Stimulated activated CD8-positive, alpha-beta memory T cell treated with anti-CD3 and anti-CD28 coated beads, Interleukin-4, amount 100 ng/mL, for 1 hour (primary cell): ENCODE measurements around the gene TIMP1.
"Not testable (repeated sequence)": the region's sequence is repeated elsewhere in the genome, so short reads cannot be mapped to it uniquely, and the experiment has no call there.

Experiments used
- DNase-seq, 2 donors: peaks; one replicate each; pipeline ENCODE4 v3.0.0-alpha.2; 2020; ENCODE audit warnings: low read depth in 2 of 2, low spot score in 1 of 2

Gene TIMP1

DNA sequence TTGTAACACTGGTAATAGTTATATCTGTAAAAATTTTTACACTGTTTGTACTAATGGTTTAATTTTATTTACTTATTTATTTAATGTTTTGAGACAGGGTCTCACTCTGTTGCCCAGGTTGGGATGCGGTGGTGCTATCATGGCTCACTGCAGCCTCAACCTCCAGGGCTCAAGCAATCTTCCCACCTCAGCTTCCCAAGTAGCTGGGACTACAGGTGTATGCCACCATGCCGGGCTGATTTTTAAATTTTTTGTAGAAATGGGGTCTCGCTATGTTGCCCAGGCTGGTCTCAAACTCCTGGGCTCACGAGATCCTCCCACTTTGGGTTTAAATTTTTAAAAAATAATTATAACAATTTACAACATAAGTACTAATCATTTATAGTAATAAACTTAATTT, 20.9 kb downstream of the TIMP1 start:
- not testable (repeated sequence) for DNase-seq

DNA sequence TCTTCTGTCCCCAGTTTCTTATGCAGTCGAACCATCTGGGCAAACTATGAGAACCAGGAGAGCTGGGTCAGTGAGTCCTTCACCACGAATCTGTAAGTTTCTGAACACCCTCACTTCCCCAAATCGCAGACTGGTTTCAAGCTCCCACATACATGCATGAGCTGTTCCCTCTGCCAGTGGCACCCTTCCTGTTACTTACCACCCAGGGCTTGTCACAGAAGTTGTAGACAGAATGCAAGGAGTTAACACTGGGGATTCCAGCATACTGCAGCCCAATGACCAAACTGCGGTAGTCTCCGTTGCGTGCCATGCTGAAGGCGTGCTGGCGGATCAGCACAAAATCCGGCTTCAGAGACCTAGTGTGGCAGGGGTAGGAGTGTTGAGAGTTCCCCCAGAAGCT, 22.8 kb downstream of the TIMP1 start:
- no peak for DNase-seq

DNA sequence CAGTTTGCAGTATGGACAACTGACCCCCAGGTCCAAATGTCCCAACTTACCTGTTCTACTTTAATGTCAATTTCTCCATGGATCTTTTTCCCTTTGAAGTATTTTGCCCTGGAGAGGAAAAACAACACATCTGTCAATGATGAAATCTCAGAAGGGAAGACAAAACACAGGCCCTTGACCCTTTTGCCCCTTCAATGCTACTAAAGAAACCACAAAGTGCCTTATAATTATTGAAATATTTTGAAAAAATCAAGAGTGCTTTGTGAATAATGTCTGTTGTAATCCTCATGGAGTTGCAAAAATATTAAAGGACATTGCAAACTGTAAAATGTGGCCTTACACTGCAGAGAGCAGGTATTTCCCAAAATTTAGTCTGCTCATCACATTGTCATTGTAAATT, 24.9 kb downstream of the TIMP1 start:
- no peak for DNase-seq

DNA sequence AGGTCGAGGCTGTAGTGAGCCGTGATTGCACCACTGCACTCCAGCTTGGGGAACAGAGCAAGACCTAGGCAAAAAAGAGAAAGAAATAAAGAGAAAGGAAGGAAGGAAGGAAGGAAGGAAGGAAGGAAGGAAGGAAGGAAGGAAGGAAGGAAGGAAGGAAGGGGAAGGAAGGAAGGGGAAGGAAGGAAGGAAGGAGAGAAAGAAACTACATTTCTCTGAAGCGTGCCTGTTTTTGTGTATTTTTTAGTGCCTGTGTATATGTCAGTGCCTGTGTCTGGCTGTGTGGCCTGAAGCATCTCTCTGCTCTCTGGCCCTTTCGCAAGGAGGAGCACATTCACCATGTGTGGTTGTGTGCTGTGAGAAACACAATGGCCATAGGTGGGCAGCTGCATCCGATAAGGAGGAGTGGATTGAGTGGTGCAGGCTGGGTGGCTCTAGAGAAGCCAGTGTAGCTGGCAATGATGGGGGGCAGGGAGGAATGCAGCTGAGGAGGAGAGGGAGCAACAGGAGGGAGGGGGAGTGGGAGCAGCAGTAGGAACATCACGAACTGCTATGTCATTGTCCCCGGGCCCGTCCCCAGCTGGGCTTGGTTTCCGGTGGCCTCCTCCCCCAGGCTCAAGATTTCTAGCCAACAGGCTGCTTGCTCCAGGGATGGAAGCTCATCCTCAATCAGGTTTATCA, 26.0 kb downstream of the TIMP1 start:
- DNase-seq = no peak

DNA sequence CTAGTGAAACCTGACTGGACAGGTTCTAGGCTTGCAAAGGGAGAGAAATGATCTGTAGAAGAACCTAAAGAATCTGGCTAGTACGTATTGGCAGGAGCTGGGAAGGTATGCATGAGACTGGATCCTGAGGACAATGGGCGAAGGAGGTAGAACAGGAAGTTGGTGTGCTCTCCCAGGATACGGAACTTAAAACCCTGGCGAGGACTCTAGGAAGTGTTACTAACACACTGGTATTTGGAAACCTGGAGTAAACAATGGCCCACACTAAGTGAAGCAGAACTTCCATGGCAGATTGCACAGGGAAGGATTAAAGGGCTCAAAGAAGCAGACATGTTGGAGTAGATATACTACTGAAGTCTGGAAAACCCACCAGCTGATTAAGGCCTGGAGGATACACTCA, 28.3 kb downstream of the TIMP1 start:
- DNase-seq = no peak

DNA sequence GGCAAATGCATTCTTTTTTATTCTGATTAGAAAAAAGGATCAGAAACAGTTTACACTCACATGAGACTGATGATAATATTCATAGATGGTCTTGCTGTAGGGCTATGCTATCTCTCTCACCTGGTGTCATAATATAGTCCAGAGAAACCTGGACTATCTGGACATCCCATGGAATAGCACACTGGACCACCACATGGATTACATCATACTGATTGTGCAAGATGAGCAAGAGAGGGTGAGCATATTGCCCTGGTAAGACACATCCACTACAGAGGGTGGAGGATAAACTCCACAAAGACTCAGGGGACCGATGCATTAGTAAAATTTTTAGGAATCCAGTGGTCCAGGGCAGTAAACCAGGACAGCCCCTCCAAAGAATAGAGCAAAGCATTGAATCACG, 29.3 kb downstream of the TIMP1 start:
- DNase-seq = no peak

DNA sequence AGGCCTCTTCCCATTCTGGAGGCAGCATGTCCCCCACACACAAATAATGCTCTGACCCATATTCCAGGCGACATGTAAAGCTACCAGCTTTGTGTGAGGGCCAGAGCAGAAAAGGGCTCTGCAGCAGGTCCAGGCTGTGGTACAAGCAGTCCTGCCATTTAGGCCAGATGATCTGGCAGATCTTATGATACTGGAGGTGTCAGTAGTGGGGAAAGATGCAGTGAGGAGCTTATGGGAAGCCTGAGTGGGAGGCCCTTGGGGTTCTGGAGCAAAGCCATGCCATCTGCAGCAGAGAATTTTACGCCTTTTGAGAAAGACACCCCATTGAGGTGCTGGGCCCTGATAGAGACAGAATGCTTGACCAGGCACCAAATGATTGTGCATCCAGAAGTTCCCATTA, 29.7 kb downstream of the TIMP1 start:
- DNase-seq = no peak

DNA sequence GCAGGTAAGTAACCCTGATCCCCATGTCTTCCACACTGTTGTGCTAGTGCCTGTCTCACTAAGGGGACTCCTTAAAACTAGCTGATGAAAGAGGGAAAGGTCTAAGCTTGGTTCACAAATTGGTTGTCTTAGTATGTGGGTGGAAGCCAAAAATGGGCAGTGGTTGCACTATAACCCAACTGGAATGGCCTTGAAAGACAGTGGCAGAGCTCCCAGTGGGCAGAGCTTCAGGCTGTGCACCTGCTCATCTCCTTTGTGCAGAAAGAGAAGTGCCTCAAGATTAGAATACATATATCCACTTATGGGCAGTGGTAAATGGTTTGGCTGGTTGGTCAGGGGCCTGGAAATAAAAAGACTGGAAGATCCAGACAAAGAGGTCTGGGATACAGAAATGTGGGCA, 30.2 kb downstream of the TIMP1 start:
- no peak for DNase-seq

DNA sequence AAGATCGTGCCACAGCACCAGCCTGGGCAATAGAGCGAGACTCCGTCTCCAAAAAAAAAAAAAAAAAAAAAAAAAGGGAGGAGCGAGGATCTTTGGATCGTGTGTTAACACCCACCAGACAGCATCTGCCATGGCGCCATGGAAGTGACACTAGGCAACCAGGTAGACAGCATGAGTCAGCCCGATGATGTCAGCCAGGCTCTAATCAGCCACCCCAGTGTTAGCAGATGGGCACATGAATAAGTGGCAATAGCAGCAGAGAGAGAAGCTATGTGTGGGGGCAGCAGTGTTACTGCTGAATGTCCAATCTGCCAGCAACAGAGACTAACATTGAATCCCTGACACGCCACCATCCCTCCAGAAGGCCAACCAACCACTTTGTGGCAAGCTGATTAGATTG, 30.8 kb downstream of the TIMP1 start:
- no peak for DNase-seq

DNA sequence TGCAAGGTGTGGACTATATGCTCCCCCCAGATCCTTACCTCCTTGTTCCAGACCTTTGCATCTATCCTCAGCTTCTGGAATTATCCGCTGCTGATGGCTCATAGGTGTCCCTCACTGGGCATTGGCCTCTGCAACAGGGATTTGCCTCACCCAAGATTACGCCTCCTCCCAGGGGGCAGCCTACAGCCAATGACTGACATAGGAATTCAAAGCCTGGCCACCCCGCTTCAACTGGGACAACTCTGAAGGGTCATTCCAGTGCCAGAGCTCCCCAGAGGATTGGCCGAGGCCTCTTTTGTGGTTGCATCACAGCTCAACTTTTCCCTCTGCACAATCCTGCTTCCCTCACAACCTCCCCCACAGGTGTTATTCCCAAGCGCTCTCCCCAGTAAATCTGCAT, 32.4 kb downstream of the TIMP1 start:
- no peak for DNase-seq

DNA sequence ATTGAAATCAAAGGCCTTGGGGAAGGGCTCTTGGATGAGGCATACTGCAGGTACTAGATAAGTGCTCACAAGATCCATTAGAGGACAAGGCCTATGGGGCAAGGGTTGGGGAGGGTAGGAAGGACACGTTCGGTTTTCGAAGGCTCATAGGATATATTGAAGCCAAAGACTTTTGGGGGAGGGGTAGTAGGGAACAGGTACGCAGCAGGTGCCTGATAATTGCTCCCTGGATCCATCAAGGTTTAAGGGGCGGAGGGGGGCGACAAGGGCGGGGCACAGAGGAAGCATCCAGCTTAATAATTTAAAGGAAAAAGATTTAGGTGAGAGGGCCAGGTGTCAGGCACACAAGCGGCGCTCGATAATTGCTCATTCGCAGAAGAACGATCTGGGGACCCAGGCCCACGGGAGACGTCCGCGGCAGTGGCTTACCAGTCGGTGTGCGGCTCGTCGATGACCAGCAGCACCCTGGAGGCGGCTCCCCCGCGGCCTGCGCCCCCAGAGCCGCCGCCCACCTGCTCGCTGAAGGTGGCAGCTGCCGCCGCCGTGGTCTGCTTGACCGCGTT, 36.8 kb downstream of the TIMP1 start:
- DNase-seq = no peak

DNA sequence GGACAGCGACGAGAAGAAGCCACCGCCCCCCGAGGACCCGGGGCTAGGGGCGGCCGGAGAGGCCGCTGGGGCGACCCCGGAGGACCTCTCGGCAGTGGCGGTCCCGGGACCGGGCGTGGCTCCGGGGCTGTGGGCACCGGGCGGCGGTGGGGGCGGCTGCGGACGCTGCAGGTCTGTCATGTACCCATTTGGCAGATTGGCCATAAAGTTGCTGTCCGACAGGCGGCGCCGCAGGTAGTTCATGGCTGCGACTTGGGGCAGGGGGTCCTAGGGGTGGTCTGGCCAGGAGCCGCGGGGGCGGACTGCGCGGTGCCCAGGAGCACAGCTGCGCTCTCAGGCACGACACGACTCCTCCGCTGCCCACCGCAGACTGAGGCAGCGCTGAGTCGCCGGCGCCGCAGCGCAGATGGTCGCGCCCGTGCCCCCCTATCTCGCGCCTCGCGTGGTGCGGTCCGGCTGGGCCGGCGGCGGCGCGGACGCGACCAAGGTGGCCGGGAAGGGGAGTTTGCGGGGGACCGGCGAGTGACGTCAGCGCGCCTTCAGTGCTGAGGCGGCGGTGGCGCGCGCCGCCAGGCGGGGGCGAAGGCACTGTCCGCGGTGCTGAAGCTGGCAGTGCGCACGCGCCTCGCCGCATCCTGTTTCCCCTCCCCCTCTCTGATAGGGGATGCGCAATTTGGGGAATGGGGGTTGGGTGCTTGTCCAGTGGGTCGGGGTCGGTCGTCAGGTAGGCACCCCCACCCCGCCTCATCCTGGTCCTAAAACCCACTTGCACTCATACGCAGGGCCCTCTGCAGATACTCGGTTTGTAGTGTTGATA, 37.5 kb downstream of the TIMP1 start, which contains the start of gene SYN1:
SYN1 (minus strand) TSS at position 372 of the 817 bp plus-strand sequence; CDS start at position 243, 129 bp downstream.
- DNase-seq = peak; percentile 26 to 56

DNA sequence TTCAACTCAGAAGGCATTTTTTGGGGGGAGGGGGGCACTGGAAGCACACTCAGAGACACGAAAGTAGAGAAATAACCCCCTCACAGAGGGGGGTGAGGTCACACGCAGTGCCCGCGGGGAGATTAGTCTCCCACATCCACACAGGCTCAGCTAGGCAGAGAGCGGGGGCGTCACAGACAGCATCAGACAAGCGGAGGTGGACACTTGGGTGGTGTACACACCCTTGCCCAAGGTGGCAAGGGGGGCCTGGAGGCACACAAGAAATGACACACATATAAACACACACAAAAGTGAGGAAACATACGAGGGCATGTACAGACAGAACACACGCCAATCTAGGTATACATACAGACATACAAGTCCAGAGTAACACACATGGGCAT, 38.1 kb downstream of the TIMP1 start:
- DNase-seq = no peak

DNA sequence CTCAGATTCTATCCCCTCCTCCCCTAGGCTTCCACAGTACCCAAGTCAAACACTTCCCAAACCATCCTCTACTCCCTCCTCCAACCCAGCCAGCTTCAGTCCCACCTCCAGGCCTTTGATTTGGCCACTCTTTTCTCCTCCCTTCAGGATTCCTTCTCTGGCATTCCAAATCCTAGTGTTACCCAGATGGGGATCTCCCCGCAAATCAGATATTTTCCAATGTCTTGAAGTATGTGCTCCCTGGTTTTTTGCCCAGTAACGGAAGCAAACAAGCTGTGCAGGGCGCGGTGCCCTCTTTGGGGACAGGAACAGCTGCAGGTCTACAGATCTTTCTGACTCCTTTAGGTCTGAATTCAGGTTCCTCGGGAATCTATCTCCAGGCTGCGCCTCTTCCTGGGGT, 39.6 kb downstream of the TIMP1 start:
- DNase-seq = no peak

DNA sequence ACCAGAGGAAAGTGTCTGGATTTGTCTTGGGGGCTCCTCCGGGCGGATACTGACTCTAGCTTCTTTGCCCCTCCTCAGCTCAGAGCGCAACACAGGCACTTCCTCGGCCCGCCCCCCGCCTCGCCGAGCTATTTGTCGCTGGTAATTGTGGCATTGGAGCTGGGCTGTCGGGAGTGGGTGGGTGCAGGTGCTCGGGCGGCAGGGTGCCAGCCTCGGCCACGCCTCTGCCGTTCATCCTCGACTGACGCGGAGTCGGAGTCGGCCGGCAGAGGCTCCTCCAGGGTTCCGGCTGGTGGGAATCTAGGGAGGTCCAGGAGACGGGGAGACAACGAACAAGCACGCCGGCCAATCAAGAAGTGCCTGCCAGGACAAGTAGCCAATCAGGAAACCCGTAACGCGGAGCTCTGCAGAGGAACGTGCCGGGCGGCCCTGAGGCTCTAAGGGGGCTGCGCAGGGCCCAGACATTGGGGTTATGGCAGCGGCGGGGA, 41.3 kb downstream of the TIMP1 start:
- no peak for DNase-seq

DNA sequence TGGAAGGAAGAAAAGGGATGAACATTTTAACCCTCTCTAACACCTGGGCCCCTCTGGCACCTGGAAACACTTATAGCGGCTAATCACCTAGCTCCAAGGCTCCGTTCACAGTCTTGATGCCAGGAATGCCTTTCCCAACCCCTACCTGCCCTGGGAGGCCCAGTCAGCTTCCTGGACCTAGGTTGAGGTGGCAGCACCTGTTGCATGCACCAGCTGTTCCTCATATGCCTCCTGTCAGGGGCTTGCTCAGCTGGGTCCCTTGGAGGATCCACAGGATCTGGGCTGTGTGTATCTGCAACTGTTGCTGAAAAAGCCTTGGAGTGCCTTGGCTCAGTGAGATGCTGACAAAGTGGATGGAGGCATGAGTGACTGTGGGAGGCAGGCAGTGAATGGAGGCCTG, 43.1 kb downstream of the TIMP1 start:
- DNase-seq = no peak

DNA sequence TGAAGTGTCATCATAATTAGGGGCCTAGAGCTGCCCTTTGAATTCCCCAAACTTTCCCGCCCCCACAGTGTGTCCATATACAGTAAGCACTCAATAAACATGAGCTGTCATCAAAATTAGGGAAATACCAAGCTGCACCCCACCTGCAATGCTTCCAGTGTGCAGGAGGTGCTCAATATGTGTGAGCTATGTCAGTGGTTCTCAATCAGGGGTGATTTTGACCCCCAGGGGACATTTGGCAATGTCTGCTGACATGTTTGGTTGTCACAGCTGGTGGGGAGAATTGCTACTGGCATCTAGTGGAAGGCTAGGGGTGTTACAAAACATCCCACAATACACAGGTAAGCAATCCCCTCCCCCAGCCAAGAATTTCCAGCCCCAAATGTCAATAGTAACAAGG, 46.7 kb downstream of the TIMP1 start:
- no peak for DNase-seq

DNA sequence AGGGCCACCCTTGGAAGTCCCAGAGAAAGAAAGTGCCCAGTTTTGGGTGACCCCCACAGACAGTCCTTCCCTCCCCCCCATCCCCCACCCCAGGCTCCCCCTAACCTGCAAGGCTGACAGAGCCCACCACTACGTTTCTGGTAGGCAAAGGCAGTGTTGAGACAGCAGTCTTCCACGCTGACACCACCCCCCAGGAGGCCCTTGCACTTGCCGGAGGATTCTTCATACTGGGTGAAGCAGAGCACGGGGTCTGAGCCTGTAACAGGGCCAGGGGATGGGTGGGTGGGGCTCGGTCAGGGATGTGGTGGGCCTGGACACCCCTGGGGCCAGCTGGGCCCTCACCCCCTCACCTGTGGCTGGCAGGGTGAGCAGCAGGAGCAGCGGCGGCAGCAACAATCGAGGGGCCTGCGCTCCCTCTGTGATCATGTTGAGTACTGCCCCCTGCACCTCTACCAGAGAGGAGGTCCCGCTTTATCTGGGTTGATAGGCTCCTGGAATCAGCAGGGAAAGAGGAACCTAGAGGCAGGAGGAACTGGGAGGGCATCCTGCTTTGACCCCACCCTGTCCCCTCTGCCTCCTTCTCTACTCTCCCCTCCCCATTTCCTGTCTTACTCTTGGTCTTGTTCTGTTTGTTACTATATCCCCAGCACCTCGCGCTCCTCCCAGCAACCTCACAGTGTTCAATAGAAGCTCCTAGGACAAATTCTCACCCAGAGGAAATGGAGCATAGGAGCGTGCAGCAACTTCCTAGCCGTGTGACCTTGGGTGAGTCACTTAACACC, 47.4 kb downstream of the TIMP1 start, which contains the start of gene CFP:
CFP (minus strand) TSS at position 512 of the 782 bp plus-strand sequence; CDS start at position 426, 86 bp downstream.
- DNase-seq = no peak

DNA sequence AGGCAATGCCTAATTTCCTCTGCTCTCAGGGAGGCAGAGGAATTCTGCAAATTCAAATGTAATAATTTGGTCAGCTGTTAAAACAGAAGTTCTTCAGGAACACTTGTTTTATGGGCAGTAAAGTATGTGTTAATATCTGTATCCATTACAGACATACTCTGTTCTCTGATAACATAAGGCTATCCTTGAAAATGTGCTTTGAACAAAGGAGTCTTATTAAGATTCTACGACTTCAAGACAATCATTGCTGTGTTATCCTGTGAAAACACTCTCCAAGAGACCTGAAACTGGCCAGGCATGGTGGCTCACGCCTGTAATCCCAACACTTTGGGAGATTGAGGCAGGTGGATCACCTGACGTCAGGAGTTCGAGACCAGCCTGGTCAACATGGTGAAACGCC, 49.4 kb downstream of the TIMP1 start:
- DNase-seq = no peak

DNA sequence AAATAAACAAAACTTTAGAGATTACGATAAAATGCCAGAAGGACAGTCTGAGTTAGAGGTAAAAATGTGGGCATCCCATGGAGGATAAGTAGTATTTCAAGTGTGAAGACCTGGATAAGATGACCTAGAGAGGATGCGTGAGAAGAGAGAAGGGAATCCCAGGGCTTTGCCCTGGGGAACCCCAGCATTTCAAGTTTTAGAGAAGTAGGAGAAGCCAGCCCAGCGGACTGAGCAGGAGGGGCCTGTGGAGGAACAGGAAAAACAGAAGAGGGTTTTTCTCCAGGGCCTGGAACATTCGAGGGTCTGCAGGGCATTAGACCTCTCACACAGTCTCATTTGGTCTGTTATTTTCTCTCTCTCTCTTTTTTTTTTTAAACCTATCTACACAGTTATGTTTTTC, 50.4 kb downstream of the TIMP1 start:
- DNase-seq = no peak
